WI38 (cell line): ENCODE measurements around the gene SCTR.

Experiments used
- H3K4me3 ChIP-seq: 2 replicates; pipeline ENCODE4 v1.5.1; 2011; ENCODE audit warnings: low read depth, mild to moderate bottlenecking, control low read depth, low read length
- TF ChIP-seq, protein P1 (sequence below): IDR thresholded peaks from 2 replicates; pipeline ENCODE4 v1.5.1; 2012; ENCODE audit warnings: low read depth, mild to moderate bottlenecking, control low read depth, low read length

SCTR gene

DNA sequence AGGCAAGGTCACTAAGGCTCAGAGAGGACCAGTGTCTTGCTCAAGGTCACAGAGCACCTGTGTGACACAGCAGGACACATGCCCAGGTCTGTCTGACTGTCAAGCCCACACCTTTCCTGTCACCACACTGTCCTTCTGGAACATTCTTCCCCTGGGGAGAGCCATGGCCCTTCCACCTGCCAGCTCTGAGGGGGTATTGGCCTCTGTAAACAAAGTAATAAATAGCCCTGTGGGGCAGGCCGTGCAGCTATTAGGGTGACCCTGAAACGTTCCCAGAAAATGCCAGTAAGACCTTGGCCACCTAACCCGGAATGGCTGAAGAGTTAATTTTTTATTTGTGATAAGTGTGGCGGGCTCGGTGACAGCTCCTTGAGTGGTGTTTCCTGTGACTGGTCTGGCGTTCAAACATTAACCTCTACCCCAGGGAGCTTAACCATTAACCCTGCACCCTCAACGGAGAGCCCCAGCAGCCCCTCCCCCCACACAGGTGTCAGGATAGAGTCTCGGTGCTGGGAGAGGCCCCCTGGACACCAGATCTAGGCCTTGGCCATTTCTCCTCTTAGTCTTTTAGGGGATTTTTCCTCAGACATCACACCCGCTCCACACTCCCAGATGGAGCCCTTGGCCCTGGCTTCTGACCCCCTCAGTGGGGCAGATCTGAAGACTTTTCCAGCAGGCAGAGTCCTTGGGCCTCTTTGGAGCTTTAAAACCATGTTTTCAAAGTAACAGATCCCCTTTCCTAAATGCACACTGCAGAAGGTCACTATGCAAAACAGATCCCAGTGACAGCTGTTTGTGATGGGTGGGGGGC is 36.6 kb downstream of the SCTR start:
- H3K4me3 ChIP-seq: no peak overlapping the region
- TF ChIP-seq, protein P1, sequence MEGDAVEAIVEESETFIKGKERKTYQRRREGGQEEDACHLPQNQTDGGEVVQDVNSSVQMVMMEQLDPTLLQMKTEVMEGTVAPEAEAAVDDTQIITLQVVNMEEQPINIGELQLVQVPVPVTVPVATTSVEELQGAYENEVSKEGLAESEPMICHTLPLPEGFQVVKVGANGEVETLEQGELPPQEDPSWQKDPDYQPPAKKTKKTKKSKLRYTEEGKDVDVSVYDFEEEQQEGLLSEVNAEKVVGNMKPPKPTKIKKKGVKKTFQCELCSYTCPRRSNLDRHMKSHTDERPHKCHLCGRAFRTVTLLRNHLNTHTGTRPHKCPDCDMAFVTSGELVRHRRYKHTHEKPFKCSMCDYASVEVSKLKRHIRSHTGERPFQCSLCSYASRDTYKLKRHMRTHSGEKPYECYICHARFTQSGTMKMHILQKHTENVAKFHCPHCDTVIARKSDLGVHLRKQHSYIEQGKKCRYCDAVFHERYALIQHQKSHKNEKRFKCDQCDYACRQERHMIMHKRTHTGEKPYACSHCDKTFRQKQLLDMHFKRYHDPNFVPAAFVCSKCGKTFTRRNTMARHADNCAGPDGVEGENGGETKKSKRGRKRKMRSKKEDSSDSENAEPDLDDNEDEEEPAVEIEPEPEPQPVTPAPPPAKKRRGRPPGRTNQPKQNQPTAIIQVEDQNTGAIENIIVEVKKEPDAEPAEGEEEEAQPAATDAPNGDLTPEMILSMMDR: no peak

DNA sequence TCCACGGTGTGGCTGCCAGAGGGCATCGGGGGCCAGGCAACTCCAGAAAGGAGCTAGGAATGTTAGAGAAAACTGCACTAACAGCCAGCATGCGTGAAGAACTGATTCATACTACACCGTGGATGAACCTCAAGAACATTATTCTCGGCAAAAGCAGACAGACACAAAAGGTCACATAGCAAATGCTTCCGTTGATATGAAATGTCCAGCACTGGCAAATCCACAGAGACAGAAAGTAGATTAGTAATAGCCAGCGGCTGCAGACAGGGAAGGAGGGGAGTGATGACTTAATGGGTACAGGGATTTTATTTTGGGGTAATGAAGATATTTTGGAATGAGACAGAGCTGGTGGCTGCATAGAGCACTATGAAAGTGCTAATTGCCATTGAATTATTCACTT is 37.4 kb downstream of the SCTR start:
- TF ChIP-seq, protein P1: no peak
- H3K4me3 ChIP-seq: no peak overlapping the region

DNA sequence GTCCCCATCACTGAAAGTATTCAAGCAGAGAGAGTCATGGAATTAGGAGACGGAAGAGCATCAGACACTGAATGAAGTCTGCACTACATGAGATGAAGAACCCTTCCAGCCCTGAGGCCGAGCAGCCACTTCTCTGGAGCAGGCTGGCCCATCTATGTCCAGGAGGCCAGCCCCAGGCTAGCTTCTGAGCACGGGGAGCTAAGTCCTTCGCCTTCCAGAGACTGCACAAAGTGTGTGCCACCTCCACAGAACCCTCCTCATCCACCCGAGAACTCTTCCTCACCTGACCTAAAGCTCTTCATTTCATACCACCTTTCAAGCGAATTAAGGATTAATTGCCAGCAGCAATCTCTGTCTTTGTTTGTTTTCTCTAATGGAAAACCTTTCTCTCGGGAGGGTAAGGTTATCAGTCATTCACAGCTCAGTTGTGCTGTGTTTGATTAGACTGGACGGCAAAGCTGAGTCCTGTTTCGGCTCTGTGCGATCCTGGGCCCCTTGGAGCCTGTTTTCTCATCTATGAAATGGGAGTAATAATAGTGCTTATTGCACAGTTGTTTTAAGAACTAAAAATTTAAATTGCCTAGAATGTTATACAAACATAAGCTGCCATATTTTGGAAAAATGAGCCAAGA is 38.0 kb downstream of the SCTR start:
- TF ChIP-seq, protein P1: no peak
- H3K4me3 ChIP-seq: no peak overlapping the region

DNA sequence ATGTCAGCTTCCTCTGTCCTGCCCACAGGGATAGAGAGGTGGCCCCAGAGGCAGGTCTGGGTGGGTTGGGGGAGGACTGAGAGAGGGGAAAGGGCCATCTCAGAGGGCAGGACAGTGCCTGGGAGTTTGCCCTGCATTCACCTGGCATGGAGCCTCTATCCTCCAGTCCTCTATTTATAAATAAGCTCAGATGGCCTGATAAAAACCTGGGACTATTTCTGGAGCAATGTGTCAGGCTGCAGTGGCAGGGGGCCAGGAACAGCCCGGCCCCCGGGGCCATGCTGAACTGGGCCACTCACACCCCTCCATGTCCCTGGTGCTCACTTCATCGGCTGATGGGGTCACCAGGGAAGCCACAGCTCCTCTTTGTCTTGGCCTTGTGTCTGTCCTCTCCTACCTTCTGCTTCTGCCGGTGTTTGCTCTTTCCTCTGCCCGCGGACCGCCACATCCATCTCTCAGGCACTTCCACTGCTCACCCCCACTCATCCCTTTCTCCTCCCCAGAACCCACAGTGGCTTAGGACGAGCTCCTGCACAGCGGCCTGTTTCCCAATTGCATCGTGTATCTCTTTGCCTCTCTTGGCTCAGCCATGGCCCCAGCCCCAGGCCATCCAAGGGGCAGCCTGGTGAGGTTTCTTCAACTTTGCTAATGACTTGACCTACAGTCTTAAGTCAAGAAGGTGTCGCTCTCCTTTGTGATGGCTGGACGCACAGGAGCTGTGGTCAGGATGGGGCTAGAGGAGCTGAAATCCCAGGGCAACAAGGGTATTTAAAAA is 38.8 kb downstream of the SCTR start:
- no peak overlapping the region for H3K4me3 ChIP-seq
- TF ChIP-seq, protein P1: no peak

DNA sequence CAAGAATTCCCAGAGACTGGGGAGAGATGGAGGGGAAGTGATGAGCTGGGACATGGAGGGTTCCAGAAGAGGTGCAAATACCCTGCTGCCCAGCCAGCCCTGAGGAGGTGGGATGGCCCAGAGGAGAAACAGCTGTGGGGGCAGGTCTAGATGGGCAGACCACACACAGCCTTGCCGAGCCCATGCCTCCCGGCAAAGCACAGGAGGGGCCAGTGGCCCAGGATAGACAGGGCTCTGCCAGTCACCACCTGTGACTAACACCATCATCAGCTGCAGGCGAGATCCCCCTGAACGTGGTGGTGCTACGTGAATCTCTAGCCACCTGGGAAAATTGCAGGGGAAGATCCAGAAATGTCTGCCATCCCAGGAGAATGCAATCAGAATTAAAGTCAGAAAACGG is 39.4 kb downstream of the SCTR start:
- no peak overlapping the region for H3K4me3 ChIP-seq
- TF ChIP-seq, protein P1: no peak

DNA sequence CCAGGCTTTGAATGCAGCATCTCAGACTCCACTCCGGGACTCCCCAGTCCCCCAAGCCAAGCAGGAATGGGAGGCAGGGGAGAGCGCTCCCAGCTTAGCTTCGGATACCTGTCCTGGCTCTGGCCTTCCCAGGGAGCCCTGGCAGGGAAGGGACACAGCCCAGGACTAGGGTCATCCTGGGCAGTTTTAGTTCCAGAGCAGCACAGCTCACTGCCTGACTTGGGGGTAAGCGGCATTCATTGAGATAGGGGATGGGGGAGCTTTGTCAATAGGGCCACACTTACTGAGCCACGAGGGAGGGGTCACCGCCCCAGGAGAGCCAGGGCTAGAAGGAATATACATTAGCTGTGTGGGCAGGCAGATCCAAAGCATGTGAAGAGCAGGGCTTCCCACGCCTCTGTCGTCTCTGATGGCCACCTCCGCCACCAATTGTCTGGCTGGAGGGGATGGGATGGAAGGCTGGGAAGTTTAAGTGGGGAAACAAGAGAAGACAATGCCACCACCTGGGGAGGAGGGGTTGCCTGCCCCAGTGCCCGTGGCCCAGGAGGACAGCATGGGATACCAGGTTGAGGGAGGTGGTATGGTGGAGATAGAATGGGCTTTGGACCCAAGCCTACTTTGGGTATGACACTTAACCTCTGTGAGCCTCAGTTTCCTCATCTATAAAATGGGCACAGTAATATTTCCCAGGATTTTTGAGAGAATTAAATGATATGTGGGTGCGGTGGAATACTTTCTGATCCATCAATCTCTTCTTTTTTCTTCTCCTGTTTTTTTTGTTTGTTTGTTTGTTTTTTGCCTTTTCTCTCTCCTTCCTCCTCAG is 40.2 kb downstream of the SCTR start:
- TF ChIP-seq, protein P1: no peak
- no peak overlapping the region for H3K4me3 ChIP-seq
